Liver (tissue), 3 donors: ENCODE measurements around the gene EIF3K.

Source experiments
- ATF3 ChIP-seq: IDR thresholded peaks from 2 replicates; pipeline ENCODE4 v1.6.1; 2016; ENCODE audit warnings: antibody characterized with exemption
- CTCF ChIP-seq: fragments of 150-350 bp; IDR thresholded peaks from 2 replicates; pipeline ENCODE4 v1.5.1; 2017; ENCODE audit warnings: improper control_type of control experiment, low read depth, low read length; ENCODE audit not compliant: missing input control
- GABPA ChIP-seq, 2 donors: IDR thresholded peaks in 1 of 2; conservative IDR thresholded peaks in 1 of 2; 2 replicates each; pipeline ENCODE4 v1.6.1; 2016; ENCODE audit warnings: antibody characterized with exemption in 2 of 2, mild to moderate bottlenecking in 1 of 2, moderate library complexity in 1 of 2
- REST ChIP-seq: IDR thresholded peaks from 2 replicates; pipeline ENCODE4 v1.6.1; 2016; ENCODE audit warnings: antibody characterized with exemption, mild to moderate bottlenecking
- ZBTB33 ChIP-seq: IDR thresholded peaks from 2 replicates; pipeline ENCODE4 v1.6.1; 2016; ENCODE audit warnings: antibody characterized with exemption
- donor health status: healthy.
- donor health status: healthy.

GRCh38 chr19:38682195-38682867 lies 63.3 kb downstream of the EIF3K start:
- no peak for TF ChIP-seq ATF3
- no peak for TF ChIP-seq CTCF
- TF ChIP-seq GABPA (IDR thresholded peaks at IDR 0.05 in 1 of 2, conservative IDR thresholded peaks at IDR 0.05 in 1 of 2) = no peak
- no peak for TF ChIP-seq REST
- TF ChIP-seq ZBTB33 = no peak
